H9 (cell line): ENCODE measurements around the gene RBM14. TPM values are rescaled to one million over a fixed set of nuclear protein-coding genes. Genes with fewer than 3 reads are reported as not detected.

ENCODE experiments used
- DNase-seq: peaks from one replicate; pipeline ENCODE4 v3.0.0-alpha.2; 2017
- H2AFZ ChIP-seq: one replicate; pipeline ENCODE4 v1.6.1; 2013; ENCODE audit warnings: mild to moderate bottlenecking, low read length, control low read depth, moderate library complexity
- H2AK5ac ChIP-seq: 2 replicates; pipeline ENCODE4 v1.6.1; 2013; ENCODE audit warnings: low read length, control low read depth, mixed read lengths; ENCODE audit not compliant: insufficient read length
- H2BK120ac ChIP-seq: one replicate; pipeline ENCODE4 v1.6.1; 2013; ENCODE audit warnings: low read depth, mild to moderate bottlenecking, low read length, control low read depth, inconsistent platforms; ENCODE audit not compliant: poor library complexity, severe bottlenecking
- H2BK12ac ChIP-seq: 2 replicates; pipeline ENCODE4 v1.6.1; 2013; ENCODE audit warnings: low read length, control low read depth, mixed read lengths, low read depth; ENCODE audit not compliant: insufficient read length
- H2BK15ac ChIP-seq: 2 replicates; pipeline ENCODE4 v1.6.1; 2013; ENCODE audit warnings: low read depth, low read length, control low read depth
- H2BK20ac ChIP-seq: one replicate; pipeline ENCODE4 v1.6.1; 2013; ENCODE audit warnings: low read depth, mild to moderate bottlenecking, low read length, control low read depth, inconsistent platforms; ENCODE audit not compliant: poor library complexity, severe bottlenecking
- H2BK5ac ChIP-seq: 2 replicates; pipeline ENCODE4 v1.6.1; 2013; ENCODE audit warnings: low read length, control low read depth, mixed read lengths; ENCODE audit not compliant: insufficient read length
- H3K14ac ChIP-seq: 2 replicates; pipeline ENCODE4 v1.6.1; 2013; ENCODE audit warnings: low read length, control low read depth; ENCODE audit not compliant: insufficient read depth
- H3K18ac ChIP-seq: 2 replicates; pipeline ENCODE4 v1.6.1; 2013; ENCODE audit warnings: low read depth, mild to moderate bottlenecking, mixed read lengths, low read length, control low read depth; ENCODE audit not compliant: insufficient read length
- H3K23ac ChIP-seq: 2 replicates; pipeline ENCODE4 v1.6.1; 2013; ENCODE audit warnings: low read length, control low read depth, mixed read lengths, low read depth; ENCODE audit not compliant: insufficient read length
- H3K23me2 ChIP-seq: 2 replicates; pipeline ENCODE4 v1.6.1; 2013; ENCODE audit warnings: low read depth, mild to moderate bottlenecking, mixed read lengths, low read length, control low read depth; ENCODE audit not compliant: insufficient read length, poor library complexity, severe bottlenecking
- H3K27ac ChIP-seq: 2 replicates; pipeline ENCODE4 v1.5.1; 2013; ENCODE audit warnings: low read length, control low read depth, mixed read lengths, low read depth; ENCODE audit not compliant: insufficient read length
- H3K27me3 ChIP-seq: 2 replicates; pipeline ENCODE4 v1.6.1; 2013; ENCODE audit warnings: low read length, control low read depth, inconsistent platforms; ENCODE audit not compliant: insufficient read depth
- H3K4ac ChIP-seq: 2 replicates; pipeline ENCODE4 v1.6.1; 2013; ENCODE audit warnings: low read depth, mild to moderate bottlenecking, control low read depth, inconsistent platforms, low read length, moderate library complexity
- H3K4me1 ChIP-seq: 2 replicates; pipeline ENCODE4 v1.6.1; 2013; ENCODE audit warnings: low read length, control low read depth, inconsistent platforms; ENCODE audit not compliant: insufficient read depth
- H3K4me2 ChIP-seq: 2 replicates; pipeline ENCODE4 v1.6.1; 2013; ENCODE audit warnings: low read length, control low read depth, mixed read lengths; ENCODE audit not compliant: insufficient read length, insufficient read depth
- H3K56ac ChIP-seq: 2 replicates; pipeline ENCODE4 v1.6.1; 2013; ENCODE audit warnings: low read depth, mild to moderate bottlenecking, mixed read lengths, low read length, control low read depth; ENCODE audit not compliant: insufficient read length
- H3K79me1 ChIP-seq: 2 replicates; pipeline ENCODE4 v1.6.1; 2013; ENCODE audit warnings: low read depth, mild to moderate bottlenecking, moderate library complexity, low read length, control low read depth, inconsistent platforms; ENCODE audit not compliant: insufficient read depth, poor library complexity, severe bottlenecking
- H3K79me2 ChIP-seq: 2 replicates; pipeline ENCODE4 v1.6.1; 2013; ENCODE audit warnings: low read length, control low read depth, inconsistent platforms; ENCODE audit not compliant: insufficient read depth
- H3K9ac ChIP-seq: 2 replicates; pipeline ENCODE4 v1.6.1; 2013; ENCODE audit warnings: low read length, control low read depth, mixed read lengths; ENCODE audit not compliant: insufficient read length; ENCODE audit errors: extremely low read depth
- H3K9me3 ChIP-seq: one replicate; pipeline ENCODE4 v1.6.1; 2013; ENCODE audit warnings: low read depth, low read length, inconsistent platforms; ENCODE audit not compliant: control insufficient read depth
- H3T11ph ChIP-seq: one replicate; pipeline ENCODE4 v1.6.1; 2013; ENCODE audit warnings: mild to moderate bottlenecking, low read length, control low read depth, inconsistent platforms
- H4K20me1 ChIP-seq: one replicate; pipeline ENCODE4 v1.6.1; 2013; ENCODE audit not compliant: control insufficient read depth, insufficient read length, insufficient read depth
- H4K5ac ChIP-seq: 2 replicates; pipeline ENCODE4 v1.6.1; 2013; ENCODE audit warnings: low read depth, mild to moderate bottlenecking, mixed read lengths, low read length, control low read depth; ENCODE audit not compliant: insufficient read length
- H4K8ac ChIP-seq: replicated peaks from 2 replicates; pipeline ENCODE4 v1.6.1; 2013; ENCODE audit warnings: low read length, control low read depth, mixed read lengths, low read depth; ENCODE audit not compliant: insufficient read length
- H4K91ac ChIP-seq: 2 replicates; pipeline ENCODE4 v1.6.1; 2013; ENCODE audit warnings: low read depth, mild to moderate bottlenecking, moderate library complexity, mixed read lengths, low read length, control low read depth; ENCODE audit not compliant: insufficient read length
- H3K27ac Mint-ChIP-seq, 3 experiments: 2 replicates in 2 of 3; 3 replicates in 1 of 3; pipeline ENCODE4 v1.8.0; 2020 to 2021; ENCODE audit warnings: mixed read lengths in 3 of 3, mild to moderate bottlenecking in 1 of 3, moderate library complexity in 1 of 3
- H3K27me3 Mint-ChIP-seq: 2 replicates; pipeline ENCODE4 v1.8.0; 2021; ENCODE audit warnings: low read depth, mild to moderate bottlenecking, moderate library complexity, mixed read lengths
- H3K36me3 Mint-ChIP-seq, 3 experiments: 2 replicates in 2 of 3; 3 replicates in 1 of 3; pipeline ENCODE4 v1.8.0; 2020 to 2021; ENCODE audit warnings: low read depth in 3 of 3, mixed read lengths in 3 of 3; ENCODE audit not compliant: insufficient read depth in 1 of 3
- H3K4me1 Mint-ChIP-seq, 2 experiments: 2 replicates each; pipeline ENCODE4 v1.8.0; 2020; ENCODE audit warnings: mixed read lengths in 2 of 2
- H3K4me3 Mint-ChIP-seq, 2 experiments: 2 replicates in 1 of 2; 3 replicates in 1 of 2; pipeline ENCODE4 v1.8.0; 2020 to 2021; ENCODE audit warnings: mild to moderate bottlenecking in 2 of 2, mixed read lengths in 2 of 2, moderate library complexity in 1 of 2
- H3K9me3 Mint-ChIP-seq, 2 experiments: 2 replicates in 1 of 2; 3 replicates in 1 of 2; pipeline ENCODE4 v1.8.0; 2020; ENCODE audit warnings: mild to moderate bottlenecking in 2 of 2, mixed read lengths in 2 of 2, moderate library complexity in 1 of 2
- CTCF ChIP-seq: fragments of 200-600 bp; sonication (generic); conservative IDR thresholded peaks from 3 replicates; pipeline ENCODE4 v1.8.0; 2021; ENCODE audit warnings: antibody characterized with exemption, mild to moderate bottlenecking
- WGBS: extraction: QIAGEN DNeasy Blood & Tissue Kit; methylation state at CpG from one replicate; pipeline ENCODE4 v1.1.7; 2013; ENCODE audit warnings: missing lambda C conversion rate, low lambda C conversion rate, mixed read lengths; ENCODE audit not compliant: insufficient read length; ENCODE audit errors: extremely low coverage; 5-methylcytosine and 5-hydroxymethylcytosine counted together
- total RNA-seq: library from RNA; stranded (reverse); gene quantifications from 2 replicates; pipeline ENCODE4 v1.2.1, GENCODE V29; 2021

RBM14 gene
- total RNA-seq, 1 experiment from 2014 or later: 171 TPM

GRCh38 chr11:66632952-66633351 lies 16.5 kb downstream of the RBM14 start:
- DNase-seq: no peak
- Mint-ChIP-seq H3K9me3 (no peaks in the 10 kb centered on the region), H3K27me3 (no peaks in the 10 kb centered on the region), H3K4me1 (peaks cover 14 to 15% of the 10 kb centered on the region in 2 experiments), H3K27ac (no peak overlapping the region), H3K4me3 (no peak overlapping the region), H3K36me3 (peaks cover 36 to 68% (median 55%) of the 10 kb centered on the region in 3 experiments)
- Histone ChIP-seq H4K91ac (no peak overlapping the region), H3K56ac (no peak overlapping the region), H3K9ac (no peak overlapping the region), H2BK15ac (no peak overlapping the region), H3K4me2 (no peak overlapping the region), H3K23ac (no peak overlapping the region), H3K23me2 (peaks cover 4% of the 10 kb centered on the region), H3K9me3 (no peaks in the 10 kb centered on the region), H3K79me1 (no peaks in the 10 kb centered on the region), H3K27me3 (no peaks in the 10 kb centered on the region), H3K14ac (no peak overlapping the region), H4K20me1 (no peaks in the 10 kb centered on the region), H2BK5ac (no peak overlapping the region), H2AFZ (no peak overlapping the region), H3K4me1 (no peaks in the 10 kb centered on the region), H4K8ac (no peak overlapping the region), H3K18ac (no peak overlapping the region), H3K27ac (no peak overlapping the region), H3K79me2 (peaks cover 22% of the 10 kb centered on the region; the same call in 1 of the 2 replicates), H2BK12ac (no peak overlapping the region), H2BK120ac (no peak overlapping the region), H4K5ac (no peak overlapping the region), H2BK20ac (no peak overlapping the region), H3K4ac (no peak overlapping the region), H2AK5ac (no peak overlapping the region), H3T11ph (no peak overlapping the region)
- no peak for TF ChIP-seq CTCF
- no CpG with 5 or more reads among the region's 2 CpGs for WGBS
